Brain microvascular endothelial cell (primary cell): ENCODE results near the gene GFRA1.
"Not testable (repeated sequence)": the region's sequence is repeated elsewhere in the genome, so short reads cannot be mapped to it uniquely, and the experiment has no call there.

Source experiments
- DNase-seq: peaks from one replicate; pipeline ENCODE4 v3.0.0-alpha.2; 2020
- H3K27ac ChIP-seq: fragments of 250-450 bp; sonication (Bioruptor Pico); 2 replicates; pipeline ENCODE4 v1.5.1; 2020; ENCODE audit warnings: mild to moderate bottlenecking, moderate library complexity
- H3K27me3 ChIP-seq: fragments of 250-450 bp; sonication (Bioruptor Pico); replicated peaks from 2 replicates; pipeline ENCODE4 v1.5.1; 2020; ENCODE audit warnings: mild to moderate bottlenecking
- H3K36me3 ChIP-seq: fragments of 250-450 bp; sonication (Bioruptor Pico); replicated peaks from 2 replicates; pipeline ENCODE4 v1.5.1; 2020; ENCODE audit warnings: mild to moderate bottlenecking
- H3K4me3 ChIP-seq: 2 replicates; pipeline ENCODE4 v1.5.1; 2011; ENCODE audit warnings: low read depth, mild to moderate bottlenecking, control low read depth, low read length, moderate library complexity
- in situ Hi-C: cut with HindIII; loops from 2 replicates; pipeline ENCODE4 v1.10.0; 2017; ENCODE audit warnings: low sequenced_read_pairs, low pct_ligation_motif_present
- TF ChIP-seq, protein P1 (sequence below): IDR thresholded peaks from 2 replicates; pipeline ENCODE4 v1.5.1; 2011; ENCODE audit warnings: low read depth, mild to moderate bottlenecking, moderate library complexity, low read length, control low read depth, inconsistent platforms; ENCODE audit errors: missing control alignments

GFRA1 gene

DNA sequence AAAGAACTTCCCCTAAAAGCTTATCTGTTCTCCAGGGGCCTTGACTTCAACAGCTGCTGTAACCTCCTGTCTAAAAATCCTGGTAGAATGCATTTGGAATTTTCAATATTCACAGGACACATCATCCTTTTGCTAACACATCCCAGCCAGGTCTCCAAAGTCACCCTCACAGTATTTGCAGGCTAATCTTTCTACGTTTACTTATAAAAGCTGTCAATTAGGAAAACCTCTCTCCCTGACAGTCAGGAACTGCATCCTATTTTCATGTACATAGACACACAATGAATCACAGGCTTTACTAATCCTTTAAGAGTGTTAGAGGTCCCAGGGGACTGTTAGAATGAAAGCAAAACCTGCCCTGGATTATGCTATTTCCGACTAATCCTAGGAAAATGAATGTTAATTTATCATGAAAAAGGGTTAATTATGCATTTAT lies 102.2 kb downstream of the GFRA1 start:
- Histone ChIP-seq H3K27ac (no peak overlapping the region), H3K36me3 (no peaks in the 10 kb centered on the region), H3K4me3 (no peak overlapping the region), H3K27me3 (no peaks in the 10 kb centered on the region)
- TF ChIP-seq, protein P1, sequence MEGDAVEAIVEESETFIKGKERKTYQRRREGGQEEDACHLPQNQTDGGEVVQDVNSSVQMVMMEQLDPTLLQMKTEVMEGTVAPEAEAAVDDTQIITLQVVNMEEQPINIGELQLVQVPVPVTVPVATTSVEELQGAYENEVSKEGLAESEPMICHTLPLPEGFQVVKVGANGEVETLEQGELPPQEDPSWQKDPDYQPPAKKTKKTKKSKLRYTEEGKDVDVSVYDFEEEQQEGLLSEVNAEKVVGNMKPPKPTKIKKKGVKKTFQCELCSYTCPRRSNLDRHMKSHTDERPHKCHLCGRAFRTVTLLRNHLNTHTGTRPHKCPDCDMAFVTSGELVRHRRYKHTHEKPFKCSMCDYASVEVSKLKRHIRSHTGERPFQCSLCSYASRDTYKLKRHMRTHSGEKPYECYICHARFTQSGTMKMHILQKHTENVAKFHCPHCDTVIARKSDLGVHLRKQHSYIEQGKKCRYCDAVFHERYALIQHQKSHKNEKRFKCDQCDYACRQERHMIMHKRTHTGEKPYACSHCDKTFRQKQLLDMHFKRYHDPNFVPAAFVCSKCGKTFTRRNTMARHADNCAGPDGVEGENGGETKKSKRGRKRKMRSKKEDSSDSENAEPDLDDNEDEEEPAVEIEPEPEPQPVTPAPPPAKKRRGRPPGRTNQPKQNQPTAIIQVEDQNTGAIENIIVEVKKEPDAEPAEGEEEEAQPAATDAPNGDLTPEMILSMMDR, result no peak
- in situ Hi-C loops, result no loop called here
- peak; percentile 61 for DNase-seq

DNA sequence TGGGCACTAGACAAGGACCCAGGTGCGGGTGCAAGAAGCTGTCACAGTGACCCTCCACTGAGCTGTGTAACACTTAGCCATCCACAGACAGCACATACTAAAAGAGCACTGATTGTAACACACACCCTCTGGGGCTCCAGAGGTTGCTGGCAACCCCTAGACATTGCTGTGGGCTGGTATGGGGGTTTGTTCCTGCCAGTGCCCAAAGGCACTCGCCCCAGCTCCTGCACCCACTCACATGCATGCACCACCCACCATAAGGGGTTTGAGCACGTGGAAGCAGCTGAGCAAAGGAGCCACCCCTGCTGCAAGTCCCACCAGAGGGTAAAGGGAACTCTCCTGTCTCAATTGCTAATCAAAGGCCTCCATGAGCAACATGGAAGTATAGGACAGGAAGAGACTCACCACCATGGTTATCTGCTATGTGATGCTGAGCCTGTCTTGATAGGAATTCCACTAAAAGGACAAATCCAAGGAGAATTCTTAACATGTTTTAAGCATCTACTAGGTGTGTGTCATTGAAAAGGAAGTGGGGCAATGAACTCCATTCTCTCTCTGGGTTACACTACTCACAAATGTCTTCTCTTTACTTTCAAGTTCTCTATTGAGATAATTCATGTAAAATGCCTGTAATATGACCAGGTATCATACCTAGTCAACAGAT lies 103.1 kb downstream of the GFRA1 start:
- Histone ChIP-seq H3K36me3 (no peaks in the 10 kb centered on the region), H3K27ac (no peak overlapping the region)
- TF ChIP-seq, protein P1, result no peak

DNA sequence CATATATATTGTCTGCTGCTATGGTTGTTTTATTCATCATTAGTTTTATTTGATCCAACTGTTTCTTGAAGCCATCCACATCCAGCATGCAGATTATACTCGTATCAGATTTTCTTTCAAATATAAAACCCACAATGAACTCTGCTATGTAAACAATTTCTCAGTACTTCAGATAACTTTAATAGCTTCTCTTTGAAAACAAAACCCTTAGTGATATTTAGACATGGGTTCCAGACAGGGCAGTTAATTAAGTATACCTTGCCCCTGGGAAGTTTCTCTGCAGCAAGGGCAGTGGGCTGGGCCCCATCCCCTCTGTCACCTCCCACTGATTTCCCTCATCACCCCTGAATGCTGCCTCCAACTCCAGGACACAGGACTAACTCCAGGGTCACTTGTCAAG lies 104.3 kb downstream of the GFRA1 start:
- Histone ChIP-seq H3K27me3 (no peaks in the 10 kb centered on the region), H3K36me3 (no peaks in the 10 kb centered on the region), H3K27ac (no peak overlapping the region), H3K4me3 (no peak overlapping the region)
- in situ Hi-C loops, result no loop called here
- DNase-seq, result no peak
- TF ChIP-seq, protein P1, result no peak

More for the DNA sequence above, 103.1 kb downstream of the GFRA1 start:
- Histone ChIP-seq H3K27me3 (no peaks in the 10 kb centered on the region), H3K4me3 (no peak overlapping the region)
- no peak for DNase-seq
- in situ Hi-C loops, result no loop called here

DNA sequence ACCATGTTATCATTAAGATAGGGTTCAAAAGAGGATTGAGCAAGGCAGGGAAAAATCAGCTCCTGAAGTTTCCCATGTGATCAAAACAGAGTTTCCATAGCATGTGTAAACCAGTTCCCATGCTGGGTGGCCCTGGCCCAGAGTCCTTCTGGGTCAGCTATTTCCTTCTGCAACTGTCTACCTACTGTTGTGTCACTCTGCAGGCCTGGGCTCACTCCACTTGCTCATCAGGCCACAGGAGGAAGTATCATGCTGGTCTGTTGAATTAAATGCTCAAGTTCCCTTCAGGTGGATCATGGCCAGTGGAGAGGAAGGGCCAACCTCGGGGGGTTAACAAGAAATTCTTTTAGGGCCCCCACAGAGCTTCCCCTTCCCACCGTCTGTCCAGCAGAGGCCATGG lies 104.7 kb downstream of the GFRA1 start:
- in situ Hi-C loops, result no loop called here
- TF ChIP-seq, protein P1, result no peak
- H3K27ac ChIP-seq, result no peak overlapping the region

DNA sequence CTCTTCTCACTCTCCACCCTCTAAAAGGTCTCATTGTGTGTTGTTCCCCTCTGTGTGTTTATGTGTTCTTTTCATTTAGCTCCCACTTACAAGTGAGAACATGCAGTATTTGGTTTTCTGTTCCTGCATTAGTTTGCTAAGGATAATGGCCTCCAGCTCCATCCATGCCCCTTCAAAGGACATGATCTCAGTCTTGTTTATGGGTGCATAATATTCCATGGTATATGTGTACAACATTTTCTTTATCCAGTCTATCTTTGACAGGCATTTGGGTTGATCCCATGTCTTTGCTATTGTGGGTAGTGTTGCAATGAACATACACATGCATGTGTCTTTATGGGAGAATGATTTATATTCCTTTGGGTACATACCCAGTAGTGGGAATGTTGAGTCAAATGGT lies 107.1 kb downstream of the GFRA1 start:
- H3K27me3 ChIP-seq, H3K36me3 ChIP-seq, in situ Hi-C loops, H3K27ac ChIP-seq, H3K4me3 ChIP-seq, DNase-seq: not testable (repeated sequence)

More for the DNA sequence above, 104.7 kb downstream of the GFRA1 start:
- Histone ChIP-seq H3K4me3 (no peak overlapping the region), H3K27me3 (no peaks in the 10 kb centered on the region), H3K36me3 (no peaks in the 10 kb centered on the region)
- DNase-seq, result no peak

DNA sequence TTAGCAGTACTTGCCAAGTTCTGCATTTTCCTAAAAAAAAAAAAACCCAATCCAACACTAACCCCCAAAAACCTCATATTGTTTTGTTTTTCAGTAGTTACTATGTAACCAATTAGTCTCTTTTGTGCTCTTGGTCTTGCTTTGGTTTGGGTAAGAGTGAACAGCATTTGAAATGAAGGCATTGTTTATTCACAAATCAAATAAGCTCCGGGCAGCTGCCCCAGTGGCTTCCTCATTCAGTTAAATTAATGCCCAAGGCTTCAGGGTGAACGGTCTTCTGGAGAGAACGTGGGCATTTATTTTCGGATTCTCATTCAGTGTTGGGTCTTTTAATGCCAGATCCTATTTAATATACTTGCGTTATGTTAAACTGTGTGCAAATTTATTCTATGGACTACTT lies 108.7 kb downstream of the GFRA1 start:
- no peak overlapping the region for H3K4me3 ChIP-seq
- in situ Hi-C loops, result no loop called here

More for the DNA sequence above, 108.7 kb downstream of the GFRA1 start:
- TF ChIP-seq, protein P1, result no peak
- Histone ChIP-seq H3K27me3 (no peaks in the 10 kb centered on the region), H3K27ac (no peak overlapping the region), H3K36me3 (no peaks in the 10 kb centered on the region)
- DNase-seq, result no peak
